Osteoblast (primary cell): ENCODE data around the gene SNAP25. TPM values are rescaled to one million over a fixed set of nuclear protein-coding genes. Genes with fewer than 3 reads are reported as not detected.

Experiments used
- DNase-seq: peaks from one replicate; pipeline ENCODE4 v3.0.0; 2011; ENCODE audit warnings: low spot score, mixed read lengths; ENCODE audit not compliant: insufficient read length; ENCODE audit errors: missing footprints
- H2AFZ ChIP-seq: 2 replicates; pipeline ENCODE4 v1.6.0; 2011; ENCODE audit warnings: mild to moderate bottlenecking, low read length
- H3K27ac ChIP-seq: 2 replicates; pipeline ENCODE4 v1.5.1; 2011; ENCODE audit warnings: mild to moderate bottlenecking, low read depth, low read length, moderate library complexity
- H3K27me3 ChIP-seq: 2 replicates; pipeline ENCODE4 v1.6.0; 2012; ENCODE audit warnings: mild to moderate bottlenecking, control low read depth, inconsistent platforms, low read length, moderate library complexity; ENCODE audit not compliant: insufficient read depth
- H3K36me3 ChIP-seq: 2 replicates; pipeline ENCODE4 v1.5.1; 2011; ENCODE audit warnings: mild to moderate bottlenecking, low read length, control low read depth, moderate library complexity; ENCODE audit not compliant: insufficient read depth
- H3K4me1 ChIP-seq: 2 replicates; pipeline ENCODE4 v1.5.1; 2011; ENCODE audit warnings: mild to moderate bottlenecking, low read length, control low read depth, moderate library complexity; ENCODE audit not compliant: insufficient read depth
- H3K4me2 ChIP-seq: 2 replicates; pipeline ENCODE4 v1.6.0; 2011; ENCODE audit warnings: mild to moderate bottlenecking, low read length; ENCODE audit not compliant: insufficient read depth
- H3K4me3 ChIP-seq: fragments of 200-600 bp; sonication (generic); 3 replicates; pipeline ENCODE4 v1.5.1; 2012; ENCODE audit warnings: mild to moderate bottlenecking, low read length, inconsistent platforms; ENCODE audit not compliant: insufficient read depth
- H3K79me2 ChIP-seq: 2 replicates; pipeline ENCODE4 v1.6.0; 2012; ENCODE audit warnings: mild to moderate bottlenecking, low read length, control low read depth, inconsistent platforms; ENCODE audit not compliant: insufficient read depth
- H3K9me3 ChIP-seq: 2 replicates; pipeline ENCODE4 v1.5.1; 2011; ENCODE audit warnings: low read depth, low read length, control low read depth
- H4K20me1 ChIP-seq: 2 replicates; pipeline ENCODE4 v1.6.0; 2012; ENCODE audit warnings: mild to moderate bottlenecking, low read length, control low read depth; ENCODE audit not compliant: insufficient read depth
- CTCF ChIP-seq: IDR thresholded peaks from 2 replicates; pipeline ENCODE4 v1.5.1; 2011; ENCODE audit warnings: mild to moderate bottlenecking, low read depth, low read length, moderate library complexity; ENCODE audit errors: extremely low read depth
- total RNA-seq: library from RNA; depleted of rRNA; stranded (reverse); fragments of >200 nt; gene quantifications from 2 replicates; pipeline ENCODE4 v1.2.3, GENCODE V29; 2012

The SNAP25 gene
- total RNA-seq, 1 donor, result 1.8 TPM

- DNase-seq, result no peak
- no peaks in the 10 kb centered on the region for H3K9me3 ChIP-seq
- H3K4me2 ChIP-seq, result no peak overlapping the region
- no peaks in the 10 kb centered on the region for H3K36me3 ChIP-seq
- peaks cover 7% of the 10 kb centered on the region for H3K4me1 ChIP-seq
- H2AFZ ChIP-seq, result no peak overlapping the region
- H3K4me3 ChIP-seq, result no peak overlapping the region
- no peak for TF ChIP-seq CTCF
- peaks cover 2% of the 10 kb centered on the region for H3K27me3 ChIP-seq
- no peak overlapping the region for H3K27ac ChIP-seq
- no peaks in the 10 kb centered on the region for H3K79me2 ChIP-seq
- peaks cover 2% of the 10 kb centered on the region for H4K20me1 ChIP-seq
These were observed 50.0 kb downstream of the SNAP25 start for GRCh38 chr20:10268636-10269035.

- Histone ChIP-seq H2AFZ (no peak overlapping the region), H4K20me1 (peaks cover 2% of the 10 kb centered on the region), H3K27ac (no peak overlapping the region), H3K4me2 (no peak overlapping the region), H3K27me3 (peaks cover 2% of the 10 kb centered on the region), H3K79me2 (no peaks in the 10 kb centered on the region), H3K4me3 (no peak overlapping the region), H3K4me1 (no peaks in the 10 kb centered on the region), H3K9me3 (no peaks in the 10 kb centered on the region), H3K36me3 (no peaks in the 10 kb centered on the region)
- no peak for TF ChIP-seq CTCF
- no peak for DNase-seq
These were observed 52.0 kb downstream of the SNAP25 start for GRCh38 chr20:10270630-10271029.

GRCh38 chr20:10271494-10272219, 53.0 kb downstream of the SNAP25 start:
- peaks cover 2% of the 10 kb centered on the region for H3K27me3 ChIP-seq
- no peaks in the 10 kb centered on the region for H3K79me2 ChIP-seq
- H3K36me3 ChIP-seq, result no peaks in the 10 kb centered on the region
- H4K20me1 ChIP-seq, result no peaks in the 10 kb centered on the region
- H3K4me3 ChIP-seq, result no peak overlapping the region
- TF ChIP-seq CTCF, result no peak
- DNase-seq, result no peak
- no peaks in the 10 kb centered on the region for H3K4me1 ChIP-seq
- no peak overlapping the region for H3K4me2 ChIP-seq
- H3K27ac ChIP-seq, result no peak overlapping the region
- no peaks in the 10 kb centered on the region for H3K9me3 ChIP-seq
- H2AFZ ChIP-seq, result no peak overlapping the region

GRCh38 chr20:10276878-10277580, 58.4 kb downstream of the SNAP25 start:
- Histone ChIP-seq H3K27me3 (peaks cover 4% of the 10 kb centered on the region), H3K4me1 (peaks cover 3% of the 10 kb centered on the region), H4K20me1 (no peaks in the 10 kb centered on the region), H3K9me3 (no peaks in the 10 kb centered on the region), H3K4me3 (no peak overlapping the region), H2AFZ (no peak overlapping the region), H3K4me2 (no peak overlapping the region), H3K36me3 (no peaks in the 10 kb centered on the region), H3K27ac (no peak overlapping the region), H3K79me2 (no peaks in the 10 kb centered on the region)
- TF ChIP-seq CTCF, result no peak
- DNase-seq, result no peak
